GM19372 (cell line): Measurements from ENCODE around the gene STC2.
"Not testable (repeated sequence)": the region's sequence is repeated elsewhere in the genome, so short reads cannot be mapped to it uniquely, and the experiment has no call there.

Source experiments
- ATAC-seq: cut with Tn5 transposase; IDR thresholded peaks from one replicate; pipeline ENCODE4 v1.9.1; 2021; ENCODE audit warnings: mild to moderate bottlenecking, low read depth, moderate library complexity; ENCODE audit not compliant: unreplicated experiment

Gene STC2

DNA sequence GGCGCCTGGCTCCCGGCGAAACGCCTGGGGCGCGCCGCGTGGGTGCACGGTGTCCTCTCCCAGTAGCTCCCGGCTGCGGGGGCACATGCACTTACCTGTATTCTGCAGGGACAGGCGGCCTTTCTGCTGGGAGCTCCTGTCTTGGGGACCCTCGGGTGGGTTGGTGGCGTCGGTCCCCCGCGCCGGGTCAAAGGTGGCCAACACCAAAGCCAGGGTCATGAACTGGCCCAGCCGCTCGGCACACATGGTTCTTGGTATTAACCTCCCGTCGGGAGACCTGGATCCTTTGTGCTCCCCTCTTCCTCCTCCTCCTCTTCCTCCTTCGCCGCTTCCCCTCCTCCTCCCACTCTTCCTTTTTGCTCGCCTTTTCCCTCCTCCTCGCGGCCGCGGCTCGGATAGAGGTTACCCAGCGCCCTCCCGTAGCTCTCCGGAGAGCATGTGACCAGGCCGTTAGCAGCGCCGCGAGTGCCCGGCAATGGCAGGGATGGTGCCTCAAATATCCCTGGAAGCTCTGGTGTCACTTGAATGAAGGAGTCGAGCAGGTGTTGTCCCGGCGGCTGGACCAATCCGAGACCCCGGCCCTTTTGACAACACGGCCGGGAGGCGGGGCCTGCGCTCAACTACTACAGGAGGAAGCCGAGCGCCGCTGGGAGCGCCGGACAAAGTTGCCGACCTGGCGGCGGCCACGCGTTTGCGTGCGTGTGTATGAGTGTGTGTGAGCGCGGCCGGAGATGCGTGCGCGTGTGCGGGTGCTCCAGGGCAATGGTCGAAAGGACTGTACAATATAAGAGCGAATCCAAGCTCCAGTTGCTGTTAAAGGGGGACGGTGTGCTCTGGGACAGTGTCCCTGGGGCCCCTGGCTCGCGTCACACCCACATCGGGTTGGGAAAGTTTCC lies at the start of gene STC2:
Gene STC2 (minus strand): TSS at position 467 of the 896 bp plus-strand sequence. CDS start 221 bp downstream, at position 246.
- peak; percentile 41 for ATAC-seq

DNA sequence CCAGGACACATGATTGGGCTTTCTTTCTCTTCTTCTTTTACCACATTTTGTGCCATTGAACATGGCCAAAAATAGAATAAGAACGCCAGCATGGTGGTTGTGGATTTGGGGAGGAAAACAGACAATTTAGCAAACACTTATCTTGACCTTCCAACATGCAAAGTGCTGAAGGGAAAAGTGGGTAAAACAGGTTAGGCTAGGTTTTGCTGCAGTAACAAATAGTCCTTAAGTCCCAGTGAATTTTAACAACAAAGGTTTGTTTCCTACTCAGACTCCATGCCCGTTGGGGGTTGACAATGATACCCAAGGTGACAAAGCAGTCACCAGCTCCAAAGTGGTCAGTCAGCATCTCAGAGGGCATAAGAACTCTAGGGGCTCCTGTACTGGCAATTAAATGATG lies 43.2 kb upstream of the STC2 start:
- no peak for ATAC-seq

- not testable (repeated sequence) for ATAC-seq
Observed at GRCh38 chr5:173363406-173363805, 35.2 kb upstream of the STC2 start.

GRCh38 chr5:173355561-173355960 lies 27.3 kb upstream of the STC2 start:
- no peak for ATAC-seq

DNA sequence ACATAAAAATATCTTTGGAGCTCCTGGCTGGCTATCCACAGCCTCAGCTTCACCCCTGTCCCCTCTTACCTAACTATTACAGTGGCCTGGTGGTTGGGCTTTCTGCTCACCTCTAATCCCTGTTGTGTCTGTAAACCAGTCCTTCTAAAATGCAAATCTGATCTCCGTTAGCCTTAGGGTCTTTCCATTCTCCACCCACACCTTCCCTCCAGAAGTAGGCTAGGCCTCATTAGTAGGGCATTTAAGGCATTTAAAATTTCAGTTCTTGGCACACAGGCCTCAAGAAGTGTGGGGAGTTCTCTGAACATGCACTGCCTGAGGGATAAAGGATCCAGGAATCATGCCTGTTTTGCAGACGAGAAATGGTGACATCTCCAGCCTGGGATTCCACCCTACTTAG lies 26.4 kb upstream of the STC2 start:
- no peak for ATAC-seq

DNA sequence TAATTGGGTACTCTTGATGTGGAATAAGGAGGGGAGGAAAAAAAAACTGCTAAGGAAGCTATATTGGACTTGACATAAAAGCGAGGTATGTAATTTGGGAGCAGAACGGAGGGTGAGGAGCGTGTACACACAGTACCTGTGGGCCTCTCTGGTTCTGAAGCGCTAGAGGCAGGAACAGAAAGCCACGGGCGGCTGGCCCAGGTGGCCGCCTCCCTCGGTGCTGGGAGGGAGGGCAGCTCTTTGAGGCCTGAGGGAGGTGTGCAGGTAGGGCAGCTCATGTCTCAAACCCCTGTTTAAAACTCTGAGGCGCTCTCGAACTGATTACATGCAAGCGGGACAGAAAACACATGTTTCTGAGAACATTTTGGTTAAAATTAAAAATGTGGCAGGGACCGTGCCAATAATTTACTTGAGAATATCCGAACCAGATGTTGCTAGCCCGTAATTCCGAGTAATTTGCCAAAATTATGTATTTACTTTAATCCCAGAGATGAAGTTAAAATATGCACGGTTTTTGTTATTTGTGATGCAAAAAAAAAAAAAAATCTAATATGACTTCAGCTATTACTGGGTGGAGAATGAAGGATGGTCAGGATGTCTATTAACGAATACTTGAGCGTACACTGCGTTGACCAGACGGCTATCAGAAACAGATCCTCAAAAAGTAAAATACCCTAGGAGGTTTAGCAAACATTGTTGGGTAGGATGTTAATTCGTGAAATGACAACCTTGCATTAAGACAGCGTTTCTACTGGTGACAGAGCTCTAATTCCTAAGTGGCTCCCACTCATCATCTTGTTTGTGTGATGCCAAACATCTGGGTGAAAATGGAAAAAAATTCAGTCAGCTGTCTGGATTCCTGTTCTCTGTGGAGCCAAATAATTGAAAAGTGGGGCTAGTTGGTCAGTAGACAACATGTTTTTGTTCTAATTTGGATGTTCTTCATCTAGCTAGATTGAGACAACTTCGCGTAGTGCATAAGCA lies 24.4 kb upstream of the STC2 start:
- no peak for ATAC-seq

GRCh38 chr5:173342813-173343755 lies 14.9 kb upstream of the STC2 start:
- no peak for ATAC-seq

DNA sequence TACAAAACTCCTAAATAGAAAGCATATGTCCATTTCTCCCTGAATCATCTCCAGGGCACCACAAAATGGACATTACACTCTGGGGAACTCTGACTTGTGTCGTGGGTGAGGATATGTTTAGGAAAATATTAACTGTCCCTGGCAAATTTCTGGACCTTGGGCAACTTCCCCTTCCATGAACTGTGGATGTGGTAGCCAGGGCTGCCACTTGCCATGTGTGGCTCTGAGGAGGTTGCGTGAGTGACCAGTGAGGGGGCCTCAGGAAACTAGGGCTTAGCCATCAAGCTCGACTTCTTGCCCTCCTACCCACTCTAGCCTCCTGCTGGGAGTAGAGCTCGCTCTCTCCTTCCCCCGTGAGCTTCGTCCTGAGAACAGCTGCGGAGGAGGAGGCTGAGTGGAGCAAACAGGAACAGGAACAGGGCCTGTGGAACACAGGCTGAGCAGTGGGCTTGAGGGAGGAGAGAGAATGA lies 13.8 kb upstream of the STC2 start:
- no peak for ATAC-seq

DNA sequence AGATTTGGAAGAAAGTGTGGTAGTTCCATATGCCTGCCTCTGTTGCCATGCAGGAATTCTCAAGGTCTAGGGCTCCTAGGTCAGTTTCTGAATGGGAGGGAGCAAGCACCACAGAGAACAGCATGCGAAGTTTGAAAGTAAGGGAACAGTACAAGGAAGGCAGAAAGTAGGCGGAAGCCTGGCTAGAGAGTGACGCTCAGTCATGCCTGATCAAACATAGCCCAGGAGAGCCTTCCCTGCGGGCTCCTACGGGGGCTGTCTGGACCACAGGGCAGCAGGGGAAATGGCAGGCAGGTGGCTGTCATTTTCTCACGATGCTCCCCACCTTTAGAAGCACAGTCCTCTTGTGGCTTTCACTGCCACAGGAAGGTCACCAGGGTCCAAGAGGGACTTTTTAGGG lies 12.8 kb upstream of the STC2 start:
- ATAC-seq, result no peak

GRCh38 chr5:173340451-173340850 lies 12.2 kb upstream of the STC2 start:
- no peak for ATAC-seq

DNA sequence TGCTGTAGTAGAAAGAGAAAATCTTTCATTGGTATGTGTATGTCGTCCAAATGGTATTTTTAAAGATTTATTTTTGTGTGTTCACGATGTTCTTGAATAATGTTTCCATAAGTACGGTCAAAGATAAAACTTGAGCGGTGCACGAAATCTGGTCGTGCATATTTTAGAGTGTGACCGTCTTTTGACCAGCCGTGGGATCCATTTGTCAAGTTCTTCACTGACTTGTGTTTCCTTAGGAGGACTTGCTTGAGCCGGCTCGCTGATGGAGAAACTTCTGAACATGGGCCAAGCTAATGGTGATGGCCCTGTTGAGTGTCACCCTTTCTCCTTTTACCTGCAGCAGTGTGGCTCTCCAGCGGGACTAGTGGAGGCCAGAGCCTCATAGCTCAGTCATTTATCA lies 11.1 kb upstream of the STC2 start:
- no peak for ATAC-seq

GRCh38 chr5:173338380-173339015 lies 10.3 kb upstream of the STC2 start:
- ATAC-seq, result no peak

DNA sequence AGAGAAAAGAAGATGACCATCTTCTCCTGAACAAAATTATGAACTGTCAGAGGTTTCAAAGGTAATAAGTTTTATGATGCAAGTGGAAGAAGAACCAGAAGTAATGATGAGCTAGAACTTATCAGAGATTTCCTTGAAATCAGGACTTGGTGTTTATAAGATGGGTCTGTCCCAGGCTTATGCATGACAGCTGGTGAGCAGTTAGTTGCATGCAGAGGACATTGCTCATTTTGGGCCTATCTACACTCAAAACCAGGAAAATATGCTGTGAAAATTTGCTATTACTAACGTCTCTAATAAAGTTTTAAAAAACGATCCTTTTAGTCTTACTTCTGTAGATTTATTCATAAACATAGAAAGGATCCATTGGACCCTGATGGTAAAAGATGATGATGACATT lies 6.6 kb upstream of the STC2 start:
- no peak for ATAC-seq

DNA sequence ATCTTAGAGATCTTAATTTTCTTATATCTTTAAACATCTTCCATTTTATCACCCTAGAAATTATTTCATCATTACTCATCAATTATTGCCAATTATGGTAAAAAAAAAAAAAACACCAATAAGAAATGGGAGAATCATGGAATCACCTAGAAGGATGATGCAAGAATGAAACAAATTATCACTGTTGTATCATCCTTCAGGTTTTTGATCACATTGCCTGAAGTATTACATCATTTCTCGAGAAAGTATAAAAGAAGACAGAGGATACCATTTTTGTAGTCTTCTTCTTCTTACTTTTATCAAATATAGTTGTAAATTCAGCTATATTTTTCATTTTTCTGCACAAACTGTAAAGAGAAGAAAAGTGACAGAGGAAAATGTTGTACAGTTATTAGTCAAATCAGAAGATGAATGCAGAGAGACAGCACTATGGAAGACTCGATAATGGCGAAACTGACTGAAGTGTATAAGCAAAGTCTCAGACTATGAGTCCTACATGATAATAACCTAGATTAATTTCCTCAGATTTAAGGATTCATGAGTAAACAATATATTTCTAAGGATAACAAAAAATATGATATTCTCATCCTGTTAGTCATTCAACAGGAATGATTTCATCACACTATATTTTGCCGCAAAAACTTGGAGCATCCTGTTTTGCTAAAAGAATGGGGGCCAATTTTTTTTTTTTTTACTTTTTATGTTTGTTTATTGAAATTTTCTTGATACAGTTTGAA lies 5.9 kb upstream of the STC2 start:
- no peak for ATAC-seq

GRCh38 chr5:173331956-173332479 lies 3.8 kb upstream of the STC2 start:
- peak; percentile 61 for ATAC-seq

- no peak for ATAC-seq
Observed at GRCh38 chr5:173331287-173331686, 3.1 kb upstream of the STC2 start.

DNA sequence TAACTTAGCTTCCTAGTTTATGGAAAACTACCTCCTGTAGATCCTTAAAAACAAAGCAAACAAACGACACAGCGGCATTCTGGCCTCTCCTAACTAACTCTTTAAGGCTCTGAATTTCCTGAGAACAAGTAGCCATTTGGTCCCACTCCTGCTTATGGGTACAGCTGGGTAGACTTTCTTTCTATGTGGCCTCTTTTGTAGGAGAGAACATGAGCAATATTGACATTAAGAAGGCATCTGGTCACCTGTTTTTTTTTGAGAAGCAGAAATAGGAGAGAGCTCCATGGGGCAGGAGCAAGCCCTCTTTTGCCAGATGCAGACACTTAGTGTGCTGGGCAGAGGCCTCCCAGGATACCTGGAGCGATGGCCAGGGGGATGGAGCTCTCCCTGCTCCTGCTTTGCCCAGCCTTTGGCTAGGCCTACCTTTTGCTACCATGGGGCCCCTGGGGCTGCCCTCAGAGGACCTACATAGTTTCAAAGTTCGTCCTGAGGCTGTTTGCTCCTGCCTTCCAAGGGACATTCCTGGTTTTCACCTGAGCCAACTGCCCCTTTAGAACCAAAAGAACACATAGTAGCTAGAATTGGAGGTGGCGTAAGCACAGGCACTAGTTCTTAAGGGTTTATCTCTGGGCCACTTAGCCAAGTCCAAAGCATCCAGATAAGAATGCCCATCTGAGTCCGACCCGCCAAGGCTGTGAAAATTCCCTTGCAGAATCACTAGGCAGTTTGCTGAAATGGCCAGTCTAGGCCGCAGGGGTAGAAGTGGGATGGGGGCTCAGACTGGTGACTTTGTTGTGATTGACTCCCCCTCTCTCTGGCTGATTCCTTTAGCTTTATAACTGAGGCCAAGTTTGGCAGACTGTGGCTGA lies 2.4 kb upstream of the STC2 start:
- no peak for ATAC-seq
